ENCODE data around the gene STX19.

STX19 gene

GRCh38 chr3:94008253-94008652 lies 20.1 kb downstream of the STX19 start:
- no peak for DNase-seq (ENCODE audit: extremely low read depth, low read depth)
- TF ChIP-seq CTCF (IDR thresholded peaks at IDR 0.05; ENCODE audit: low read depth, low read length) = no peak

- DNase-seq (ENCODE audit: extremely low read depth, low read depth) = peak; percentile 37
- TF ChIP-seq CTCF (IDR thresholded peaks at IDR 0.05; ENCODE audit: low read depth, low read length) = peak; percentile 84
These were observed 24.0 kb downstream of the STX19 start for GRCh38 chr3:94004301-94004910.

- no peak for DNase-seq (ENCODE audit: extremely low read depth, low read depth)
- TF ChIP-seq CTCF (IDR thresholded peaks at IDR 0.05; ENCODE audit: low read depth, low read length) = no peak
These were observed 26.4 kb downstream of the STX19 start for GRCh38 chr3:94001827-94002495.

GRCh38 chr3:94001191-94001590 lies 27.2 kb downstream of the STX19 start:
- DNase-seq (ENCODE audit: extremely low read depth, low read depth) = no peak
- TF ChIP-seq CTCF (IDR thresholded peaks at IDR 0.05; ENCODE audit: low read depth, low read length) = no peak

GRCh38 chr3:93994056-93994455 lies 34.3 kb downstream of the STX19 start:
- TF ChIP-seq CTCF (IDR thresholded peaks at IDR 0.05; ENCODE audit: low read depth, low read length) = no peak
- DNase-seq (ENCODE audit: extremely low read depth, low read depth) = no peak

GRCh38 chr3:93992207-93992606 lies 36.2 kb downstream of the STX19 start:
- no peak for DNase-seq (ENCODE audit: extremely low read depth, low read depth)
- TF ChIP-seq CTCF (IDR thresholded peaks at IDR 0.05; ENCODE audit: low read depth, low read length) = no peak

- no peak for DNase-seq (ENCODE audit: extremely low read depth, low read depth)
- no peak for TF ChIP-seq CTCF (IDR thresholded peaks at IDR 0.05; ENCODE audit: low read depth, low read length)
These were observed 36.8 kb downstream of the STX19 start for GRCh38 chr3:93991631-93992030.
